Astrocyte (in vitro differentiated cells and primary cell): Measurements from ENCODE around the gene DIDO1.

Experiments used
- EZH2 ChIP-seq: IDR thresholded peaks from 2 replicates; pipeline ENCODE4 v1.6.1; 2012; ENCODE audit warnings: mild to moderate bottlenecking, low read length, inconsistent platforms; ENCODE audit not compliant: insufficient read depth
- TF ChIP-seq, protein P1 (sequence below): IDR thresholded peaks from 2 replicates; pipeline ENCODE4 v1.5.1; 2011; ENCODE audit warnings: low read depth, mild to moderate bottlenecking, inconsistent platforms, low read length, moderate library complexity; ENCODE audit not compliant: insufficient read depth

DNA sequence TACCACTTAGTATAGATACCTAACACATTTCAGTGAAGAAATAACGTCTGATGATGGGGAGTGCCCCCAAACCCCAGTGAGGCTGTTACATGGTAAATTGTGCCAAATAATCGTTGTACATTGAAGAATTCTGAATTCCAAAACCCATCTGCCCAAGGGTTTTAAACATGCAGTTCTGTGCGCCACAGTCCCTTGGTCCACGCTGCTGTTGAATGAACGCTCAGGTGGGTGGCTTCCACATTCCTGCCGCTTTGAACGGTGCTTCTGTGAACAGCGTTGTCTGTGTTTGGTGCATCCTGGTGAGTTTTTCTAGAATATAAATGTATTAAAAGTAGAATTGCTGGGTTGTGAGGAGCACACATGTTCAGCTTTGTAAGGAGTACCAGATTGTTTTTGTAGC lies 14.6 kb upstream of the DIDO1 start:
- TF ChIP-seq, protein P1, sequence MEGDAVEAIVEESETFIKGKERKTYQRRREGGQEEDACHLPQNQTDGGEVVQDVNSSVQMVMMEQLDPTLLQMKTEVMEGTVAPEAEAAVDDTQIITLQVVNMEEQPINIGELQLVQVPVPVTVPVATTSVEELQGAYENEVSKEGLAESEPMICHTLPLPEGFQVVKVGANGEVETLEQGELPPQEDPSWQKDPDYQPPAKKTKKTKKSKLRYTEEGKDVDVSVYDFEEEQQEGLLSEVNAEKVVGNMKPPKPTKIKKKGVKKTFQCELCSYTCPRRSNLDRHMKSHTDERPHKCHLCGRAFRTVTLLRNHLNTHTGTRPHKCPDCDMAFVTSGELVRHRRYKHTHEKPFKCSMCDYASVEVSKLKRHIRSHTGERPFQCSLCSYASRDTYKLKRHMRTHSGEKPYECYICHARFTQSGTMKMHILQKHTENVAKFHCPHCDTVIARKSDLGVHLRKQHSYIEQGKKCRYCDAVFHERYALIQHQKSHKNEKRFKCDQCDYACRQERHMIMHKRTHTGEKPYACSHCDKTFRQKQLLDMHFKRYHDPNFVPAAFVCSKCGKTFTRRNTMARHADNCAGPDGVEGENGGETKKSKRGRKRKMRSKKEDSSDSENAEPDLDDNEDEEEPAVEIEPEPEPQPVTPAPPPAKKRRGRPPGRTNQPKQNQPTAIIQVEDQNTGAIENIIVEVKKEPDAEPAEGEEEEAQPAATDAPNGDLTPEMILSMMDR = no peak
- TF ChIP-seq EZH2 = no peak
